NT2/D1 (cell line): ENCODE data around the gene SLC8A1.

Experiments
- DNase-seq: peaks from one replicate; pipeline ENCODE4 v3.0.0-alpha.2; 2011; ENCODE audit warnings: low read depth, low spot score
- H3K27me3 ChIP-seq: 2 replicates; pipeline ENCODE4 v1.6.0; 2011; ENCODE audit warnings: mild to moderate bottlenecking; ENCODE audit not compliant: insufficient read length, insufficient read depth
- H3K36me3 ChIP-seq: 2 replicates; pipeline ENCODE4 v1.6.1; 2011; ENCODE audit warnings: mild to moderate bottlenecking, low read length, mixed read lengths; ENCODE audit not compliant: insufficient read depth, insufficient read length
- H3K4me1 ChIP-seq: 2 replicates; pipeline ENCODE4 v1.5.1; 2011; ENCODE audit not compliant: insufficient read depth, insufficient read length
- H3K4me3 ChIP-seq: 2 replicates; pipeline ENCODE4 v1.5.1; 2011; ENCODE audit warnings: low read depth; ENCODE audit not compliant: insufficient read length
- H3K9ac ChIP-seq: 2 replicates; pipeline ENCODE4 v1.6.0; 2011; ENCODE audit warnings: low read depth; ENCODE audit not compliant: insufficient read length
- H3K9me3 ChIP-seq: 2 replicates; pipeline ENCODE4 v1.5.1; 2011; ENCODE audit warnings: mild to moderate bottlenecking, low read length; ENCODE audit not compliant: insufficient read depth
- SUZ12 ChIP-seq: IDR thresholded peaks from 2 replicates; pipeline ENCODE4 v1.6.1; 2011; ENCODE audit not compliant: insufficient read length, insufficient read depth; ENCODE audit errors: extremely low read depth
- YY1 ChIP-seq: IDR thresholded peaks from 2 replicates; pipeline ENCODE4 v1.6.1; 2011; ENCODE audit not compliant: insufficient read length, insufficient read depth
- ZNF274 ChIP-seq: IDR thresholded peaks from 2 replicates; pipeline ENCODE4 v1.6.1; 2011; ENCODE audit warnings: mild to moderate bottlenecking, low read depth, low read length

The SLC8A1 gene

DNA sequence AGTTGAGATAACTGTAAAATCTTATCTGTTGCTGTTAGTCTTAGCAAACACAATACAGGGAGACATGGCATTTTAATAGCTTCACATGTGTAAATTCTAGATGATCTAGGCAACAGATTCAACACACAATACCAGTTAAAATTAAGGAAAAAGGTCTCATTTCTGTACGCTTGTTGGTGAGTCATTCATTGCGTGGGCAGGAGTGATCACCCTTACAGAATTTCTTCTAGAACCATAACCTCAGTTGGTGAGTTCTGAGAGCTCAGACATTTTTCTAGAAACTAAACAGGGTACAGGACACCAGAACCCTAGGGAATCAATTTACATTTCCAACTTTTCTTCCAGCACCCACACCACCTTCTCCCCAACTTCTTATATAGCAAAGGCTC lies 81.9 kb downstream of the SLC8A1 start:
- no peak for TF ChIP-seq ZNF274
- no peak for TF ChIP-seq YY1
- Histone ChIP-seq H3K27me3 (no peaks in the 10 kb centered on the region), H3K9ac (no peak overlapping the region), H3K4me1 (no peaks in the 10 kb centered on the region), H3K4me3 (no peak overlapping the region), H3K9me3 (no peaks in the 10 kb centered on the region), H3K36me3 (no peaks in the 10 kb centered on the region)
- no peak for DNase-seq

DNA sequence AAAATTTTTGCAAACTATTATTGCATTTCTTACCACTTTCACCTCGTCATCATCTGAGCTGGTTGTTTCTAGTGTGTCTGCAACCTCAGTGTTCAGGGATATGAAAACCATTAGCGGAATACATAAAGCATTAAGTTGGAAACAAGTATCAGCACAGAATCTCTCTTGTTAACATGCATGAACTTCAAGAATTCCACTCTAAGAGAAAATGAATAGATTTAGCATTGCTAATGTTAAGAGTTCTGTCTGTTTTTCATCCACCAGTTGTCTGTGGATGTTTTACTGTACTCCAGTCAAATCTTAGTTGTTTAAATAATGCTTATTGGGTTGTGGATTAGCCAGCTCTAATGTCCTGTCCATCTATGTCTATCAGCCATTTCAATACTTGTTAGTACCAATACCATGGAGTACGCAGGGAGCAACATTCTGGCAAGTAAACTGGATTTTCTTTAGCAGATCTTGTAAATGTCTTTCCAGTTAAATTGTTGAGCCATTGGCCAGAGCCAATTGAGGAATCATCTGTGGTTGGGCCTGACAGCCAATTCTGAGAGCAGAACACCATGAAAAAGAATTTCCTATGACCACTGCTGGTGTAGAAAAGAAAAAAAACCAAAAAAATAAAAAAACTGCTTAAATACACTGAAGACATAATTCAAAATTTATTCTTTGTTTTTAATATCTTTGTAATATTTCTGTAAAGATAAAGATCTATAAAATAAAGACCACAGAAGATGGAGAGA lies 82.5 kb downstream of the SLC8A1 start:
- Histone ChIP-seq H3K4me3 (no peak overlapping the region), H3K9ac (no peak overlapping the region), H3K9me3 (no peaks in the 10 kb centered on the region), H3K36me3 (no peaks in the 10 kb centered on the region), H3K4me1 (no peaks in the 10 kb centered on the region), H3K27me3 (no peaks in the 10 kb centered on the region)
- no peak for DNase-seq
- TF ChIP-seq ZNF274 (no peak), SUZ12 (no peak), YY1 (no peak)

DNA sequence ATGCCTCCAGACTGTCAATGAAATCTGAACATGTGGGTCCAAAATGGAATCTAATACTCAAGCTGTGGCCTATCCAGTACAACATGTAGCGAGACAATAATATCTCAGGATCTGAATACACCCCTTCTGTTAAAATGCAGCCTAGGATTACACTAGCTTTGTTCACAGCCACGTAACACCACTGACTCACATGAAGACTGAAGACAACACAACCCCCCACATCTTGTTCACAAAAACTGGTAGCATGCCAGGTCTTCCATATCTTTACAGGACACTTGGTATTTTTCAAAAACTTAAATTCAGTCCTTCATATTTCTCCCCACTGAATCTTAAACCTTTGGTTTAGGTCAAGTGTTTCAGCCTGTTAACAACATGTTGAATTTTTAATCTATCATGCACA lies 84.2 kb downstream of the SLC8A1 start:
- no peaks in the 10 kb centered on the region for H3K36me3 ChIP-seq
- TF ChIP-seq SUZ12 (no peak), ZNF274 (no peak), YY1 (no peak)
- H3K9ac ChIP-seq: no peak overlapping the region
- DNase-seq: no peak
- no peaks in the 10 kb centered on the region for H3K9me3 ChIP-seq
- H3K4me1 ChIP-seq: no peaks in the 10 kb centered on the region
- no peaks in the 10 kb centered on the region for H3K27me3 ChIP-seq
- no peak overlapping the region for H3K4me3 ChIP-seq

DNA sequence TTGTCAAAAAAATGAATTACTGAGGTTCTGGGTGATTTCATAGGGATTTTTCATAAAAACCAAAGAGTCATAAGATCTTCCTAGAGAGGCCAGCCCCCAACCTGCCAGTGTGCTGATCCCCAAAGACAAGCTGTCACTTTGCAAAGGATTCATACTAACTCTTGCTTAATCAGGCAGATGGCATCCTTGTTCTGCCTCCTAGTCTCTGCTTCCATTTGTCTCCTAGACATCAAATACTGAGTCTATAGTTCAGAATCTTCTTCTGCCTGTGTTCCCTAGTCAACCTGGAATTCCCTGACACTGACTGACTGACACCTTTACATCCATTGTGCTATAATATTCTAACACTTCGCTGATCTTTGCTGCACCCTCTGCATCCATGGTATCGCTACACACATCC lies 84.9 kb downstream of the SLC8A1 start:
- Histone ChIP-seq H3K9ac (no peak overlapping the region), H3K4me3 (no peak overlapping the region), H3K9me3 (no peaks in the 10 kb centered on the region), H3K4me1 (no peaks in the 10 kb centered on the region), H3K27me3 (no peaks in the 10 kb centered on the region), H3K36me3 (no peaks in the 10 kb centered on the region)
- DNase-seq: no peak
- no peak for TF ChIP-seq YY1
- no peak for TF ChIP-seq ZNF274
- TF ChIP-seq SUZ12: no peak

DNA sequence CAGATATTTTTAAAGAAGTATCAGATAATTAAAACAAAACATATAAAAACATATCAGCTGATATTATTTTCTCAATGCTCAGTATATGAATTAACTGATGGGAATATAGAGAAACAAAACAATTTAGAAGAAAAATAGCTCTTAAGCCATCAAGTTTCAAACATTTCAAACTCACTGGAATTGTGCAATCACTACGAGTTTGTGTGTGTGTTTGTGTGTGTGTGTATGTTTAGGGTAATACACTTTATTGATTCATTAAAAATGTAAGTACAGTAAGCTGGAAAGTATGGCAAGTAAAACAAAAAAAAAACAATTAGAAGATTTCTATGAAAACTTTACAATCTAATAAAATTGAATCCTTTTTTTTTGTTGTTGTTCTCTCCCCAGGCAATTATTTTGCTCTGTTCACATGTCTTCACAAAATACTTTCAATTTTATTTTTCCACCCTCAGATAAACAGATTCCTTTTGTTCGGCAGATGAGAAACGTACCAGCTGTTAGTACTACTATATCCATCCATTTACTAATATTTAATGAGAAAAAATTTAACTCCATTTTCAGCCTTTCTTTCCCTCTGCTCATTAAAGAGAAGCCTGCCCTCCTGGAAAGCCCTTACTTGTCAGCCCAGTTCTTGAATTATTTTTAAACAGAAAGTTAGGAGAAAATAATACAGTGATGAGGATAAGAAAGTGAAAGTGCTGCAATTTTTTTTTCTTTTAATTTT lies 87.6 kb downstream of the SLC8A1 start:
- Histone ChIP-seq H3K36me3 (no peaks in the 10 kb centered on the region), H3K9me3 (no peaks in the 10 kb centered on the region), H3K27me3 (no peaks in the 10 kb centered on the region), H3K4me3 (no peak overlapping the region), H3K9ac (no peak overlapping the region), H3K4me1 (no peaks in the 10 kb centered on the region)
- TF ChIP-seq SUZ12 (no peak), ZNF274 (no peak), YY1 (no peak)
- DNase-seq: no peak

DNA sequence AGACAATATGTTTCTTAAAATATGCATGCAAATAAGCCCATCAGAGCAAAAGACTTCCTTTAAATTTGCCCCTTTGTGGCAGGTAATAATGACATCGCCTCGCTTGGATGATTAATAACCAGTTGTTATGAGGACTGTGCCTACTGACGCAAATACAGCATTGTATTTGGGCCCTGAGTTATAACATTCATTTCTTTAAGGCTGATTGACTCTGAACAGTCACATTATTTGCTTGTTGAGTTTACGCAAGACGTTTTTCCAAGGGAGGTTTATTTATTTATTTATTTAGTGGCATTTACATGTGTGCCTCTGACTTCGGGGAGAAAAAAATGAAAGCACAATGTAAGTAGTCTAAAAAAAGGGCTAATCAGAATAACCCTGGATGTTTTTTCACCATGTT lies 88.3 kb downstream of the SLC8A1 start:
- DNase-seq: no peak
- Histone ChIP-seq H3K9me3 (no peaks in the 10 kb centered on the region), H3K4me1 (no peaks in the 10 kb centered on the region), H3K4me3 (no peak overlapping the region), H3K27me3 (no peaks in the 10 kb centered on the region), H3K36me3 (no peaks in the 10 kb centered on the region), H3K9ac (no peak overlapping the region)
- no peak for TF ChIP-seq SUZ12
- no peak for TF ChIP-seq ZNF274
- no peak for TF ChIP-seq YY1

DNA sequence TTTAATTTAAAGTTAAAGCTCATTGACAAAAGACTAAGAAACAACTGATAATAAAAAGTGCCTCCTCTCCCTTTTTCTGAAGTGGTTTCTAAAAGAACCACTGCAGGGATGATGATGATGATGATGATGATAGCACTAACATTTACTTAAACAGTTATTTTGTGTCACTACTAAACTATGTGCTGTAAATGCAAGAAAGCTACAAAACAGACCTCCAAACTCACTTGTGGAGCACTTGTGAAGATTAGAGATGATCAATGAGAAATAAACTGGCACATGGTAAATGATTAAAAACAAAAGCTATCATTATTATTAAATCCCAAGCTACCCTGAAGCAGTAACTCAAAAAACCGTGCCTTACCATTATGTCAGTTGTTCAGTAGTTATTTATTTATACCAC lies 88.7 kb downstream of the SLC8A1 start:
- H3K4me3 ChIP-seq: no peak overlapping the region
- TF ChIP-seq SUZ12: no peak
- TF ChIP-seq YY1: no peak
- TF ChIP-seq ZNF274: no peak
- H3K9me3 ChIP-seq: no peaks in the 10 kb centered on the region
- H3K9ac ChIP-seq: no peak overlapping the region
- no peaks in the 10 kb centered on the region for H3K36me3 ChIP-seq
- H3K4me1 ChIP-seq: no peaks in the 10 kb centered on the region
- DNase-seq: no peak
- H3K27me3 ChIP-seq: no peaks in the 10 kb centered on the region
